ENCODE measurements around the gene DTX3.

- no peak for TF ChIP-seq EP300 (IDR thresholded peaks at IDR 0.05)
- no peak for TF ChIP-seq CTCF (IDR thresholded peaks at IDR 0.05)
- TF ChIP-seq POLR2A (IDR thresholded peaks at IDR 0.05), result no peak
These were observed 1.8 kb downstream of the DTX3 start for GRCh38 chr12:57606399-57606798.
